CD4-positive, alpha-beta T cell (primary cell): Measurements from ENCODE around the gene PRG2. TPM values are rescaled to one million over a fixed set of nuclear protein-coding genes. Genes with fewer than 3 reads are reported as not detected.
"Not testable (repeated sequence)": the region's sequence is repeated elsewhere in the genome, so short reads cannot be mapped to it uniquely, and the experiment has no call there.

Experiments used
- ATAC-seq: fragments of 200-7000 bp; cut with Tn5 transposase; one replicate; pipeline ENCODE4 v1.10.0; 2022; ENCODE audit warnings: mild to moderate bottlenecking; ENCODE audit not compliant: poor library complexity
- CTCF ChIA-PET: fragments of 350-600 bp; sonication (Branson Sonifier 250); formaldehyde crosslinking; loops from one replicate; lab custom pipeline; 2021; ENCODE audit warnings: antibody characterized with exemption, inconsistent platforms; lab: Charles Lee
- POLR2A ChIA-PET: fragments of 350-600 bp; sonication (Branson Sonifier 250); formaldehyde crosslinking; loops from one replicate; lab custom pipeline; 2021; ENCODE audit warnings: antibody characterized with exemption, inconsistent platforms; lab: Charles Lee
- DNase-seq, 14 experiments: peaks; one replicate each; pipeline ENCODE4 v3.0.0-alpha.2; 2013 to 2020; ENCODE audit warnings: mixed read lengths in 2 of 14
- H3K27ac ChIP-seq, 2 donors: one replicate each; pipeline versions ENCODE4 v1.5.1 to v1.7.0; 2013; ENCODE audit warnings: low read length in 2 of 2, low read depth in 1 of 2, mild to moderate bottlenecking in 1 of 2
- H3K27me3 ChIP-seq, 2 experiments: 1 replicate in 1 of 2; 2 replicates in 1 of 2; pipeline versions ENCODE4 v1.6.1 to v1.7.0; 2013; ENCODE audit warnings: low read length in 2 of 2, control low read depth in 1 of 2, mild to moderate bottlenecking in 1 of 2, moderate library complexity in 1 of 2; ENCODE audit not compliant: insufficient read depth in 2 of 2, control insufficient read depth in 1 of 2
- H3K36me3 ChIP-seq: one replicate; pipeline ENCODE4 v1.6.1; 2013; ENCODE audit warnings: low read length, control low read depth; ENCODE audit not compliant: insufficient read depth
- H3K4me1 ChIP-seq: one replicate; pipeline ENCODE4 v1.6.1; 2013; ENCODE audit warnings: low read length, control low read depth; ENCODE audit not compliant: insufficient read depth
- H3K4me3 ChIP-seq: one replicate; pipeline ENCODE4 v1.5.1; 2013; ENCODE audit warnings: mild to moderate bottlenecking, low read length, moderate library complexity
- H3K9me3 ChIP-seq, 2 experiments: 1 replicate in 1 of 2; 2 replicates in 1 of 2; pipeline versions ENCODE4 v1.6.1 to v1.7.0; 2013; ENCODE audit warnings: low read length in 2 of 2, mild to moderate bottlenecking in 2 of 2, control low read depth in 1 of 2, moderate library complexity in 1 of 2; ENCODE audit not compliant: control insufficient read depth in 1 of 2, insufficient read depth in 1 of 2
- H3K27ac Mint-ChIP-seq: one replicate; pipeline ENCODE4 v1.8.0; 2020; ENCODE audit warnings: mixed read lengths
- H3K27me3 Mint-ChIP-seq: one replicate; pipeline ENCODE4 v1.8.0; 2021; ENCODE audit warnings: mixed read lengths
- H3K36me3 Mint-ChIP-seq: one replicate; pipeline ENCODE4 v1.8.0; 2021; ENCODE audit warnings: low read depth, mixed read lengths
- H3K4me1 Mint-ChIP-seq: one replicate; pipeline ENCODE4 v1.8.0; 2021; ENCODE audit warnings: low read depth, mixed read lengths
- H3K4me3 Mint-ChIP-seq: one replicate; pipeline ENCODE4 v1.8.0; 2020; ENCODE audit warnings: mild to moderate bottlenecking, mixed read lengths
- H3K9me3 Mint-ChIP-seq: one replicate; pipeline ENCODE4 v1.8.0; 2020; ENCODE audit warnings: mixed read lengths
- intact Hi-C, 2 experiments: fragments of 100-400 bp; cut with DNase I in 1 of 2; cut with micrococcal nuclease in 1 of 2; formaldehyde crosslinking; loops; one replicate each; pipeline versions ENCODE4 v1.15.1 to v1.9.0; 2023 to 2025; cut with DNase I, micrococcal nuclease
- total RNA-seq, 174 experiments: library from RNA in 2 of 174; stranded (reverse) in 2 of 174; gene quantifications; one replicate each; pipeline ENCODE4 v1.2.3 and lab custom pipeline; 2021 to 2026
- TF ChIP-seq, protein P1 (sequence below): fragments of 200-600 bp; IDR thresholded peaks from one replicate; pipeline ENCODE4 v1.8.0; 2022; ENCODE audit warnings: antibody characterized with exemption, mild to moderate bottlenecking

PRG2 gene
- total RNA-seq, 2 experiments from 2014 or later = 0.53 to 1.1 TPM

- peak in 2 of 14 experiments; percentile 53 to 62 for DNase-seq
- no peak overlapping the region for H3K27ac Mint-ChIP-seq
Observed at GRCh38 chr11:57406337-57406904, 16.0 kb upstream of the PRG2 start.

GRCh38 chr11:57405271-57405860 lies 14.9 kb upstream of the PRG2 start:
- H3K9me3 Mint-ChIP-seq = no peaks in the 10 kb centered on the region
- H3K36me3 Mint-ChIP-seq = peaks cover 44% of the 10 kb centered on the region
- peak in 2 of 14 experiments; percentile 17 to 49 for DNase-seq
- H3K27ac ChIP-seq = no peak overlapping the region
- peaks cover 37% of the 10 kb centered on the region for H3K36me3 ChIP-seq
- intact Hi-C loops = no loop called here
- H3K4me3 Mint-ChIP-seq = no peak overlapping the region
- H3K9me3 ChIP-seq = no peaks in the 10 kb centered on the region
- TF ChIP-seq, protein P1, sequence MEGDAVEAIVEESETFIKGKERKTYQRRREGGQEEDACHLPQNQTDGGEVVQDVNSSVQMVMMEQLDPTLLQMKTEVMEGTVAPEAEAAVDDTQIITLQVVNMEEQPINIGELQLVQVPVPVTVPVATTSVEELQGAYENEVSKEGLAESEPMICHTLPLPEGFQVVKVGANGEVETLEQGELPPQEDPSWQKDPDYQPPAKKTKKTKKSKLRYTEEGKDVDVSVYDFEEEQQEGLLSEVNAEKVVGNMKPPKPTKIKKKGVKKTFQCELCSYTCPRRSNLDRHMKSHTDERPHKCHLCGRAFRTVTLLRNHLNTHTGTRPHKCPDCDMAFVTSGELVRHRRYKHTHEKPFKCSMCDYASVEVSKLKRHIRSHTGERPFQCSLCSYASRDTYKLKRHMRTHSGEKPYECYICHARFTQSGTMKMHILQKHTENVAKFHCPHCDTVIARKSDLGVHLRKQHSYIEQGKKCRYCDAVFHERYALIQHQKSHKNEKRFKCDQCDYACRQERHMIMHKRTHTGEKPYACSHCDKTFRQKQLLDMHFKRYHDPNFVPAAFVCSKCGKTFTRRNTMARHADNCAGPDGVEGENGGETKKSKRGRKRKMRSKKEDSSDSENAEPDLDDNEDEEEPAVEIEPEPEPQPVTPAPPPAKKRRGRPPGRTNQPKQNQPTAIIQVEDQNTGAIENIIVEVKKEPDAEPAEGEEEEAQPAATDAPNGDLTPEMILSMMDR = no peak
- H3K27me3 ChIP-seq = no peaks in the 10 kb centered on the region
- no peaks in the 10 kb centered on the region for H3K4me1 Mint-ChIP-seq
- no peak overlapping the region for H3K27ac Mint-ChIP-seq
- ChIA-PET CTCF (no interaction called here), POLR2A (no interaction called here)
- H3K4me1 ChIP-seq = peaks cover 4% of the 10 kb centered on the region
- no peak for ATAC-seq
- H3K4me3 ChIP-seq = no peak overlapping the region
- H3K27me3 Mint-ChIP-seq = no peaks in the 10 kb centered on the region

More at GRCh38 chr11:57406337-57406904, 16.0 kb upstream of the PRG2 start:
- Histone ChIP-seq H3K4me3 (no peak overlapping the region), H3K27ac (no peak overlapping the region), H3K9me3 (no peaks in the 10 kb centered on the region), H3K36me3 (peaks cover 37% of the 10 kb centered on the region), H3K4me1 (peaks cover 4% of the 10 kb centered on the region), H3K27me3 (no peaks in the 10 kb centered on the region)
- H3K36me3 Mint-ChIP-seq = peaks cover 52% of the 10 kb centered on the region
- H3K4me3 Mint-ChIP-seq = no peak overlapping the region
- ChIA-PET POLR2A (no interaction called here), CTCF (no interaction called here)
- H3K27me3 Mint-ChIP-seq = no peaks in the 10 kb centered on the region
- intact Hi-C loops = loop anchor here in 1 of 2 experiments (1.0 kb wide), 1 partner anchor 20 kb away; no protein-coding TSS in a partner anchor
- no peaks in the 10 kb centered on the region for H3K9me3 Mint-ChIP-seq
- TF ChIP-seq, protein P1 = no peak
- no peaks in the 10 kb centered on the region for H3K4me1 Mint-ChIP-seq
- ATAC-seq = no peak

DNA sequence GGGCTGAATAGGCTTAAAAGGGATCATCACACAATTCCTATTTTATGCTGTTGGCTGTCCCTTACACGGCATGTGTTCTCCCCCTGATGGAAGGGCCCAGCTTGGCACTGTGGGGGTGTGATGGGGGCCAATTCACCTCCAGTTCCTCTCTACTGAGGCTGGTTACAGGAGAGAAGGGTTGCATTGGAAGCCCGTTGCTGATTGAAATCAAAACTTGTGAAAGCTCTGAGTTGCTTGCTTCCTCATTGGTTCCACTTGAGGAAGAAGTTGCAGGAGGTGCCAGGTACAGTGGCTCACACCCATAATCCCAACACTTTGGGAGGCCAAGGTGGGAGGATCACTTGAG lies 13.3 kb upstream of the PRG2 start:
- TF ChIP-seq, protein P1 = no peak
- POLR2A ChIA-PET = no interaction called here
- Histone ChIP-seq H3K27me3 (no peaks in the 10 kb centered on the region), H3K36me3 (peaks cover 23% of the 10 kb centered on the region), H3K9me3 (no peaks in the 10 kb centered on the region), H3K27ac (no peak overlapping the region), H3K4me3 (no peak overlapping the region), H3K4me1 (peaks cover 4% of the 10 kb centered on the region)
- DNase-seq (no peak), ATAC-seq (no peak)
- H3K9me3 Mint-ChIP-seq = no peaks in the 10 kb centered on the region
- H3K4me1 Mint-ChIP-seq = no peaks in the 10 kb centered on the region
- H3K27ac Mint-ChIP-seq = no peak overlapping the region
- CTCF ChIA-PET = no interaction called here
- intact Hi-C loops = no loop called here
- H3K36me3 Mint-ChIP-seq = peaks cover 31% of the 10 kb centered on the region
- no peaks in the 10 kb centered on the region for H3K27me3 Mint-ChIP-seq
- H3K4me3 Mint-ChIP-seq = no peak overlapping the region

- peaks cover 18% of the 10 kb centered on the region for H3K36me3 ChIP-seq
- H3K27me3 ChIP-seq, H3K9me3 ChIP-seq, H3K4me3 ChIP-seq, H3K27ac Mint-ChIP-seq, H3K9me3 Mint-ChIP-seq, DNase-seq, intact Hi-C loops, POLR2A ChIA-PET, H3K4me1 ChIP-seq, H3K4me3 Mint-ChIP-seq, H3K27ac ChIP-seq, ATAC-seq, H3K4me1 Mint-ChIP-seq, H3K27me3 Mint-ChIP-seq: not testable (repeated sequence)
- CTCF ChIA-PET = interaction anchor here (0.6 kb wide), 1 partner anchor 57 kb away, joined by 3 read pairs; no protein-coding TSS in a partner anchor
- H3K36me3 Mint-ChIP-seq = peaks cover 25% of the 10 kb centered on the region
Observed at GRCh38 chr11:57403003-57403801, 12.8 kb upstream of the PRG2 start.
